PFSK-1 (cell line): Measurements from ENCODE around the gene KIF14.

Experiments used
- POLR2AphosphoS5 ChIP-seq: IDR thresholded peaks from 2 replicates; pipeline ENCODE4 v1.6.1; 2012; ENCODE audit warnings: low read depth, mild to moderate bottlenecking, control low read depth, low read length, moderate library complexity
- REST ChIP-seq, 2 experiments: IDR thresholded peaks; 2 replicates each; pipeline versions ENCODE4 v1.6.1 to v1.8.0; 2011 to 2012; ENCODE audit warnings: low read depth in 2 of 2, low read length in 2 of 2, control low read depth in 1 of 2, inconsistent platforms in 1 of 2, mild to moderate bottlenecking in 1 of 2, moderate library complexity in 1 of 2; ENCODE audit not compliant: insufficient read depth in 1 of 2

- TF ChIP-seq POLR2AphosphoS5 (no peak), REST (IDR thresholded peaks at IDR 0.05; ENCODE audit: insufficient read depth in 1 of 2, low read depth in 2 of 2, low read length in 2 of 2) (no peak)
Measured at GRCh38 chr1:200640963-200641401, 20.4 kb upstream of the KIF14 start.
